Breast epithelium (tissue), 3 donors: ENCODE measurements around the gene SEBOX.

ENCODE experiments used
- CTCF ChIP-seq, 3 donors: fragments of 450-650 bp; IDR thresholded peaks; one replicate each; pipeline ENCODE4 v1.5.1; 2016 to 2017; ENCODE audit warnings: antibody characterized with exemption in 3 of 3, mild to moderate bottlenecking in 3 of 3, moderate library complexity in 3 of 3
- POLR2A ChIP-seq: fragments of 450-650 bp; IDR thresholded peaks from one replicate; pipeline ENCODE4 v1.6.1; 2016; ENCODE audit warnings: antibody characterized with exemption, mild to moderate bottlenecking, moderate library complexity
- POLR2AphosphoS5 ChIP-seq, 3 donors: sonication (generic); formaldehyde crosslinking; IDR thresholded peaks; one replicate each; pipeline ENCODE4 v1.6.1; 2017; ENCODE audit warnings: antibody characterized with exemption in 3 of 3

GRCh38 chr17:28335959-28336871 is 28.8 kb downstream of the SEBOX start:
- no peak for TF ChIP-seq POLR2A
- peak in 1 of 3 donors; percentile 7 for TF ChIP-seq CTCF (IDR thresholded peaks at IDR 0.05)
- TF ChIP-seq POLR2AphosphoS5 (IDR thresholded peaks at IDR 0.05): peak in 2 of 3 donors; percentile 9 to 14
